NCI-H2081 treated with DMSO at 0.1 percent for 48 hours (cell line): ENCODE results near the gene ARHGAP45.

Experiments
- DNase-seq: peaks from one replicate; lab custom pipeline; 2025; lab: John Stamatoyannopoulos, UW

ARHGAP45 gene

GRCh38 chr19:1038978-1039645, 27.9 kb upstream of the ARHGAP45 start:
- DNase-seq, result no peak

GRCh38 chr19:1039646-1040475, 27.1 kb upstream of the ARHGAP45 start, which contains the start of gene ABCA7:
Gene ABCA7, plus strand, starts transcription at chr19:1040107. Its CDS starts 1,255 bp downstream, at chr19:1041362.
- DNase-seq, result peak; percentile 86

- DNase-seq, result peak; percentile 47
Observed at GRCh38 chr19:1040476-1041271, 26.3 kb upstream of the ARHGAP45 start.

GRCh38 chr19:1041272-1041834, 25.6 kb upstream of the ARHGAP45 start:
- DNase-seq, result no peak

GRCh38 chr19:1041835-1042685, 24.9 kb upstream of the ARHGAP45 start:
- no peak for DNase-seq

- no peak for DNase-seq
Observed at GRCh38 chr19:1042689-1043511, 24.1 kb upstream of the ARHGAP45 start.

GRCh38 chr19:1045247-1045603, 21.7 kb upstream of the ARHGAP45 start:
- no peak for DNase-seq

GRCh38 chr19:1046117-1046626, 20.8 kb upstream of the ARHGAP45 start:
- DNase-seq, result no peak

- no peak for DNase-seq
Observed at GRCh38 chr19:1046836-1047695, 19.9 kb upstream of the ARHGAP45 start.

GRCh38 chr19:1047696-1048147, 19.2 kb upstream of the ARHGAP45 start:
- DNase-seq, result no peak

GRCh38 chr19:1049106-1049505, 17.9 kb upstream of the ARHGAP45 start:
- no peak for DNase-seq

- no peak for DNase-seq
Observed at GRCh38 chr19:1049800-1050199, 17.2 kb upstream of the ARHGAP45 start.

- DNase-seq, result no peak
Observed at GRCh38 chr19:1050989-1051788, 15.8 kb upstream of the ARHGAP45 start.

- DNase-seq, result no peak
Observed at GRCh38 chr19:1051791-1052190, 15.2 kb upstream of the ARHGAP45 start.

GRCh38 chr19:1052349-1052975, 14.5 kb upstream of the ARHGAP45 start:
- DNase-seq, result no peak

- no peak for DNase-seq
Observed at GRCh38 chr19:1053176-1054101, 13.5 kb upstream of the ARHGAP45 start.
